HL-60 (cell line): ENCODE measurements around the gene CTRB1.

Experiments used
- DNase-seq, 2 experiments: peaks; one replicate each; pipeline ENCODE4 v3.0.0-alpha.2; 2010 to 2020; ENCODE audit warnings: low read depth in 1 of 2, low spot score in 1 of 2
- H3K27ac ChIP-seq: fragments of 250-450 bp; sonication (Bioruptor Pico); replicated peaks from 2 replicates; pipeline ENCODE4 v1.5.1; 2020; ENCODE audit warnings: mild to moderate bottlenecking, moderate library complexity
- H3K27me3 ChIP-seq: fragments of 250-450 bp; sonication (Bioruptor Pico); 2 replicates; pipeline ENCODE4 v1.5.1; 2021; ENCODE audit warnings: mild to moderate bottlenecking, moderate library complexity; ENCODE audit not compliant: insufficient read depth, poor library complexity, severe bottlenecking
- H3K4me3 ChIP-seq: replicated peaks from 2 replicates; pipeline ENCODE4 v1.5.1; 2011; ENCODE audit warnings: mild to moderate bottlenecking, control low read depth, low read length; ENCODE audit not compliant: insufficient read depth
- GABPA ChIP-seq: IDR thresholded peaks from 2 replicates; pipeline ENCODE4 v1.6.1; 2012; ENCODE audit warnings: low read depth
- POLR2AphosphoS5 ChIP-seq: IDR thresholded peaks from 2 replicates; pipeline ENCODE4 v1.6.1; 2012; ENCODE audit warnings: low read depth
- SPI1 ChIP-seq: IDR thresholded peaks from 2 replicates; pipeline ENCODE4 v1.6.1; 2012; ENCODE audit warnings: low read depth, mild to moderate bottlenecking, borderline replicate concordance
- TF ChIP-seq, protein P1 (sequence below): IDR thresholded peaks from 2 replicates; pipeline ENCODE4 v1.6.1; 2012; ENCODE audit warnings: low read depth; ENCODE audit not compliant: insufficient replicate concordance
- TF ChIP-seq, protein P2 (sequence below): IDR thresholded peaks from one replicate; pipeline ENCODE4 v1.5.1; 2011; ENCODE audit warnings: low read length, control low read depth, inconsistent platforms; ENCODE audit not compliant: insufficient read depth

Gene CTRB1

DNA sequence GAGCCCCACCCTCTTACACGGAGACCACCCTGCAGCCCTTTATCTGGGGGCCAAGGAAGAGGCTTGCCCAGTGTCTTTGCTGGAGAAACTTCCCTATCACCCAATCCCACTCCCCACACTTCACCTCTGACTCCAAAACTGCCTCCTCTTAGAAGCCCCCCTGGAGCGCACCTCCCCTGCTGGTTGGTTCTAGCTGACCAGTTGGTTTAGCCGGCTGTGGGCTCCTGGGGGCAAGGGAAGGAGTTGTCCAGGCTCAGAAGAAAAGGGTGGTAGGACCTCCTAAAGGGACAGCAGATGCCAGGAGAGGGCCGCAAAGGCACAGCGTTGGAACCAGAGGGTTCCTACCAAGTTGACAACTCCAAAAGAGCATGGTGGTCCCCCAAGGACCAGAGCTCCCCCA lies 30.7 kb downstream of the CTRB1 start:
- Histone ChIP-seq H3K27me3 (peaks cover 67% of the 10 kb centered on the region), H3K4me3 (no peak overlapping the region), H3K27ac (no peak overlapping the region)
- no peak for DNase-seq
- no peak for TF ChIP-seq GABPA
- TF ChIP-seq SPI1 = no peak
- TF ChIP-seq, protein P1, sequence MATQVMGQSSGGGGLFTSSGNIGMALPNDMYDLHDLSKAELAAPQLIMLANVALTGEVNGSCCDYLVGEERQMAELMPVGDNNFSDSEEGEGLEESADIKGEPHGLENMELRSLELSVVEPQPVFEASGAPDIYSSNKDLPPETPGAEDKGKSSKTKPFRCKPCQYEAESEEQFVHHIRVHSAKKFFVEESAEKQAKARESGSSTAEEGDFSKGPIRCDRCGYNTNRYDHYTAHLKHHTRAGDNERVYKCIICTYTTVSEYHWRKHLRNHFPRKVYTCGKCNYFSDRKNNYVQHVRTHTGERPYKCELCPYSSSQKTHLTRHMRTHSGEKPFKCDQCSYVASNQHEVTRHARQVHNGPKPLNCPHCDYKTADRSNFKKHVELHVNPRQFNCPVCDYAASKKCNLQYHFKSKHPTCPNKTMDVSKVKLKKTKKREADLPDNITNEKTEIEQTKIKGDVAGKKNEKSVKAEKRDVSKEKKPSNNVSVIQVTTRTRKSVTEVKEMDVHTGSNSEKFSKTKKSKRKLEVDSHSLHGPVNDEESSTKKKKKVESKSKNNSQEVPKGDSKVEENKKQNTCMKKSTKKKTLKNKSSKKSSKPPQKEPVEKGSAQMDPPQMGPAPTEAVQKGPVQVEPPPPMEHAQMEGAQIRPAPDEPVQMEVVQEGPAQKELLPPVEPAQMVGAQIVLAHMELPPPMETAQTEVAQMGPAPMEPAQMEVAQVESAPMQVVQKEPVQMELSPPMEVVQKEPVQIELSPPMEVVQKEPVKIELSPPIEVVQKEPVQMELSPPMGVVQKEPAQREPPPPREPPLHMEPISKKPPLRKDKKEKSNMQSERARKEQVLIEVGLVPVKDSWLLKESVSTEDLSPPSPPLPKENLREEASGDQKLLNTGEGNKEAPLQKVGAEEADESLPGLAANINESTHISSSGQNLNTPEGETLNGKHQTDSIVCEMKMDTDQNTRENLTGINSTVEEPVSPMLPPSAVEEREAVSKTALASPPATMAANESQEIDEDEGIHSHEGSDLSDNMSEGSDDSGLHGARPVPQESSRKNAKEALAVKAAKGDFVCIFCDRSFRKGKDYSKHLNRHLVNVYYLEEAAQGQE = no peak
- TF ChIP-seq POLR2AphosphoS5 = no peak
- TF ChIP-seq, protein P2, sequence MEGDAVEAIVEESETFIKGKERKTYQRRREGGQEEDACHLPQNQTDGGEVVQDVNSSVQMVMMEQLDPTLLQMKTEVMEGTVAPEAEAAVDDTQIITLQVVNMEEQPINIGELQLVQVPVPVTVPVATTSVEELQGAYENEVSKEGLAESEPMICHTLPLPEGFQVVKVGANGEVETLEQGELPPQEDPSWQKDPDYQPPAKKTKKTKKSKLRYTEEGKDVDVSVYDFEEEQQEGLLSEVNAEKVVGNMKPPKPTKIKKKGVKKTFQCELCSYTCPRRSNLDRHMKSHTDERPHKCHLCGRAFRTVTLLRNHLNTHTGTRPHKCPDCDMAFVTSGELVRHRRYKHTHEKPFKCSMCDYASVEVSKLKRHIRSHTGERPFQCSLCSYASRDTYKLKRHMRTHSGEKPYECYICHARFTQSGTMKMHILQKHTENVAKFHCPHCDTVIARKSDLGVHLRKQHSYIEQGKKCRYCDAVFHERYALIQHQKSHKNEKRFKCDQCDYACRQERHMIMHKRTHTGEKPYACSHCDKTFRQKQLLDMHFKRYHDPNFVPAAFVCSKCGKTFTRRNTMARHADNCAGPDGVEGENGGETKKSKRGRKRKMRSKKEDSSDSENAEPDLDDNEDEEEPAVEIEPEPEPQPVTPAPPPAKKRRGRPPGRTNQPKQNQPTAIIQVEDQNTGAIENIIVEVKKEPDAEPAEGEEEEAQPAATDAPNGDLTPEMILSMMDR = no peak

DNA sequence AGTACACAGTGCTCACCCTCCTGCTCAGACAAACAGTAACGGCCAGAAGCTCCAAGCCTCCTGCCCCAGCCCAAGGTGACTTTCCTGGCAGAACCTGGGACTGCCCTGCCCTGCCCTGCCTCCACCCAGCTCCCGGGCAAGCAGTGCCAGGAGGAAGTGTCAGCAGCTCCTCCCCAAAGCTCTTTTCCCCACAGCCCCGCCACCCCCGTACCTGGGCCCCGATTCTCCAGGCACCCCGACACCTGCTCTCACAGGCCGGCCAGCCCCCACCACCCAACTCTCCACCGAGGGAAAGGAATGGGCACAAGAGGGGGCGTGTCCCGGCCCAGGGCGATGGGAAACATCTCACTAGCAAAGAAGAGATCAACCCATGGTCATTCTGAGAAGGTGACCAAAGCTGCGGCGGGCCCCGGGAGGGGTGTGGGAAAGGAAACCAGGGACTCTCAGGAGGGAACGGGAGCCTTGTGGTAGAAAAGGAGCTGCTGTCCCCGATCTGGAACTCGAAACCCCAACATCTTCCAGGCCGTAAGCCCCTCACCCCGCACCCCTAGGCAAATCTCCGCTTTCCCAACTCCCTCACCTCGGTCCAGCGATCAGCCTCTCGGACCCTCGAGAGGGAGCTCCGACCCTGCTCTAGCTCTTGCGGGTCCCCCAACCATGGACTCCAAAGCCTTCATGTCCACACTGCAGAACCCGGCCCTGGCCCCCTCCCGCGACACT lies 31.5 kb downstream of the CTRB1 start:
- DNase-seq = no peak
- TF ChIP-seq POLR2AphosphoS5 = no peak
- no peak for TF ChIP-seq SPI1
- TF ChIP-seq, protein P1 = no peak
- TF ChIP-seq, protein P2 = no peak
- TF ChIP-seq GABPA = no peak
- no peak overlapping the region for H3K27ac ChIP-seq
- H3K27me3 ChIP-seq = peaks cover 75% of the 10 kb centered on the region
- no peak overlapping the region for H3K4me3 ChIP-seq

DNA sequence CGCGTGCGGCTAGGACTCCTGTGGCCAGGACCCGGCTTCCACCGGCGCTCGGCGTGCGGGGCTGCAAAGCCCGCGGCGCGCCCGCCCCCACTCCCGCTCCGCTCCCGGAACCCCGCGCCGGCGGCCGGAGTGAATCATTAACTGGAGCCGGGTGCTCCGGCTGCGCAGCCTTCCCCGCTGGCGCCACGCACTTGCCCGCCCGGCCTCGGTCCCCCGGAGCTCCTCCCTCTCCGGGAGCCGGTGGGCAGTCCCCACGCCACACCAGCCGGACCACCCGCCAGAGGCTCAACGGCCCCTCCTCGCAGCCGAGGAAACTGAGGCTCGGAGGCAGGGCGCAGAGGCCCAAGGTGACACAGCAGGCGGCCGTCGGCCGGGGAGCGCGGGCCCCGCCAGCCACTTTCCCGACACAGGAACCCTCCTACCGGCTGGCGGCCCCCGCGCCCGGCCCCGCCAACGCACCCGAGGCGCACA lies 32.1 kb downstream of the CTRB1 start:
- TF ChIP-seq POLR2AphosphoS5 = no peak
- TF ChIP-seq, protein P2 = no peak
- TF ChIP-seq, protein P1 = no peak
- no peak for TF ChIP-seq GABPA
- no peak for TF ChIP-seq SPI1
- H3K4me3 ChIP-seq = no peak overlapping the region
- no peak for DNase-seq
- no peak overlapping the region for H3K27ac ChIP-seq
- peaks cover 78% of the 10 kb centered on the region for H3K27me3 ChIP-seq
